Measurements from ENCODE around the gene EPHA3.

EPHA3 gene

GRCh38 chr3:89447243-89447642 lies 339.8 kb downstream of the EPHA3 start:
- no peak for ATAC-seq (ENCODE audit: low read depth)
- TF ChIP-seq CTCF (IDR thresholded peaks at IDR 0.05; ENCODE audit: poor library complexity, severe bottlenecking): no peak
- Histone ChIP-seq H3K27me3 (ENCODE audit: insufficient read depth, poor library complexity, severe bottlenecking) (no peaks in the 10 kb centered on the region), H3K9me3 (ENCODE audit: severe bottlenecking) (no peaks in the 10 kb centered on the region), H3K27ac (ENCODE audit: poor library complexity, severe bottlenecking) (no peak overlapping the region), H3K4me3 (ENCODE audit: severe bottlenecking) (no peak overlapping the region), H3K36me3 (ENCODE audit: low read depth) (no peaks in the 10 kb centered on the region), H3K4me1 (ENCODE audit: insufficient read depth, poor library complexity, severe bottlenecking) (no peaks in the 10 kb centered on the region)
- no peak for DNase-seq (ENCODE audit: low spot score)

GRCh38 chr3:89449086-89449485 lies 341.7 kb downstream of the EPHA3 start:
- H3K4me3 ChIP-seq (ENCODE audit: severe bottlenecking): no peak overlapping the region
- no peak overlapping the region for H3K27ac ChIP-seq (ENCODE audit: poor library complexity, severe bottlenecking)
- H3K36me3 ChIP-seq (ENCODE audit: low read depth): no peaks in the 10 kb centered on the region
- H3K9me3 ChIP-seq (ENCODE audit: severe bottlenecking): no peaks in the 10 kb centered on the region
- H3K4me1 ChIP-seq (ENCODE audit: insufficient read depth, poor library complexity, severe bottlenecking): no peaks in the 10 kb centered on the region
- H3K27me3 ChIP-seq (ENCODE audit: insufficient read depth, poor library complexity, severe bottlenecking): no peaks in the 10 kb centered on the region
- DNase-seq (ENCODE audit: low spot score): no peak
- TF ChIP-seq CTCF (IDR thresholded peaks at IDR 0.05; ENCODE audit: poor library complexity, severe bottlenecking): no peak
- ATAC-seq (ENCODE audit: low read depth): no peak

- H3K9me3 ChIP-seq (ENCODE audit: severe bottlenecking): no peaks in the 10 kb centered on the region
- H3K4me1 ChIP-seq (ENCODE audit: insufficient read depth, poor library complexity, severe bottlenecking): no peaks in the 10 kb centered on the region
- H3K27ac ChIP-seq (ENCODE audit: poor library complexity, severe bottlenecking): no peak overlapping the region
- H3K4me3 ChIP-seq (ENCODE audit: severe bottlenecking): no peak overlapping the region
- no peak for TF ChIP-seq CTCF (IDR thresholded peaks at IDR 0.05; ENCODE audit: poor library complexity, severe bottlenecking)
- H3K36me3 ChIP-seq (ENCODE audit: low read depth): no peaks in the 10 kb centered on the region
- ATAC-seq (ENCODE audit: low read depth) (no peak), DNase-seq (ENCODE audit: low spot score) (no peak)
- no peaks in the 10 kb centered on the region for H3K27me3 ChIP-seq (ENCODE audit: insufficient read depth, poor library complexity, severe bottlenecking)
These were observed 344.6 kb downstream of the EPHA3 start for GRCh38 chr3:89452066-89452465.

- no peak overlapping the region for H3K27ac ChIP-seq (ENCODE audit: poor library complexity, severe bottlenecking)
- DNase-seq (ENCODE audit: low spot score): no peak
- H3K9me3 ChIP-seq (ENCODE audit: severe bottlenecking): no peaks in the 10 kb centered on the region
- H3K4me1 ChIP-seq (ENCODE audit: insufficient read depth, poor library complexity, severe bottlenecking): no peaks in the 10 kb centered on the region
- TF ChIP-seq CTCF (IDR thresholded peaks at IDR 0.05; ENCODE audit: poor library complexity, severe bottlenecking): no peak
- H3K4me3 ChIP-seq (ENCODE audit: severe bottlenecking): no peak overlapping the region
- no peaks in the 10 kb centered on the region for H3K36me3 ChIP-seq (ENCODE audit: low read depth)
- no peaks in the 10 kb centered on the region for H3K27me3 ChIP-seq (ENCODE audit: insufficient read depth, poor library complexity, severe bottlenecking)
- no peak for ATAC-seq (ENCODE audit: low read depth)
These were observed 347.8 kb downstream of the EPHA3 start for GRCh38 chr3:89455240-89455639.

GRCh38 chr3:89467898-89468363 lies 360.5 kb downstream of the EPHA3 start:
- H3K27me3 ChIP-seq (ENCODE audit: insufficient read depth, poor library complexity, severe bottlenecking): no peaks in the 10 kb centered on the region
- DNase-seq (ENCODE audit: low spot score) (no peak), ATAC-seq (ENCODE audit: low read depth) (no peak)
- no peak overlapping the region for H3K27ac ChIP-seq (ENCODE audit: poor library complexity, severe bottlenecking)
- no peak for TF ChIP-seq CTCF (IDR thresholded peaks at IDR 0.05; ENCODE audit: poor library complexity, severe bottlenecking)
- H3K36me3 ChIP-seq (ENCODE audit: low read depth): no peaks in the 10 kb centered on the region
- no peaks in the 10 kb centered on the region for H3K9me3 ChIP-seq (ENCODE audit: severe bottlenecking)
- no peaks in the 10 kb centered on the region for H3K4me1 ChIP-seq (ENCODE audit: insufficient read depth, poor library complexity, severe bottlenecking)
- H3K4me3 ChIP-seq (ENCODE audit: severe bottlenecking): no peak overlapping the region
